ENCODE measurements around the gene IL2RA. TPM values are rescaled to one million over a fixed set of nuclear protein-coding genes. Genes with fewer than 3 reads are reported as not detected.

IL2RA gene
- total and polyA plus RNA-seq, 4 donors: 0.24 to 10.3 (median 3.4) TPM

GRCh38 chr10:6008497-6009142 is 53.5 kb downstream of the IL2RA start:
- TF ChIP-seq CTCF (IDR thresholded peaks at IDR 0.05; ENCODE audit: control extremely low read depth, extremely low read depth): no peak
- ATAC-seq (ENCODE audit: insufficient read depth, low FRiP score): no peak
- WGBS, 2 donors: 68 to 79% methylated on average over 5 of the region's 5 CpGs
- H3K4me3 ChIP-seq: no peak overlapping the region
- H3K27ac ChIP-seq (ENCODE audit: low read depth in 1 of 2, low read length in 1 of 2): peak overlapping the region; percentile 9 to 40
- no peak for DNase-seq
- peak overlapping the region in 1 of 2 donors; percentile 42 for H3K9ac ChIP-seq (ENCODE audit: insufficient read depth in 1 of 2, low read length in 2 of 2)
- peaks cover 0 to 25% (median 3%) of the 10 kb centered on the region in 5 donors for H3K4me1 ChIP-seq (ENCODE audit: control insufficient read depth in 5 of 5, insufficient read depth in 5 of 5, low read length in 5 of 5)
- H3K27me3 ChIP-seq (ENCODE audit: control insufficient read depth in 3 of 3, insufficient read depth in 3 of 3, low read length in 2 of 3): no peaks in the 10 kb centered on the region
- no peaks in the 10 kb centered on the region for H3K36me3 ChIP-seq (ENCODE audit: control insufficient read depth in 4 of 4, insufficient read depth in 4 of 4, low read length in 4 of 4)
- peaks cover 2 to 8% (median 3%) of the 10 kb centered on the region in 4 donors for H3K9me3 ChIP-seq (ENCODE audit: control insufficient read depth in 4 of 4, insufficient read depth in 3 of 4, low read length in 3 of 4)

GRCh38 chr10:6006991-6007390 is 55.2 kb downstream of the IL2RA start:
- Histone ChIP-seq H3K4me1 (ENCODE audit: control insufficient read depth in 5 of 5, insufficient read depth in 5 of 5, low read length in 5 of 5) (peaks cover 0 to 16% (median 3%) of the 10 kb centered on the region in 5 donors), H3K4me3 (no peak overlapping the region), H3K27me3 (ENCODE audit: control insufficient read depth in 3 of 3, insufficient read depth in 3 of 3, low read length in 2 of 3) (no peaks in the 10 kb centered on the region), H3K9ac (ENCODE audit: insufficient read depth in 1 of 2, low read length in 2 of 2) (no peak overlapping the region), H3K27ac (ENCODE audit: low read depth in 1 of 2, low read length in 1 of 2) (no peak overlapping the region), H3K9me3 (ENCODE audit: control insufficient read depth in 4 of 4, insufficient read depth in 3 of 4, low read length in 3 of 4) (peaks cover 2 to 8% (median 3%) of the 10 kb centered on the region in 4 donors), H3K36me3 (ENCODE audit: control insufficient read depth in 4 of 4, insufficient read depth in 4 of 4, low read length in 4 of 4) (no peaks in the 10 kb centered on the region)
- no peak for TF ChIP-seq CTCF (IDR thresholded peaks at IDR 0.05; ENCODE audit: control extremely low read depth, extremely low read depth)
- WGBS, 2 donors: 96 to 100% methylated on average over 1 of the region's 1 CpG
- DNase-seq (no peak), ATAC-seq (ENCODE audit: insufficient read depth, low FRiP score) (no peak)

- H3K9me3 ChIP-seq (ENCODE audit: control insufficient read depth in 4 of 4, insufficient read depth in 3 of 4, low read length in 3 of 4): peaks cover 2 to 8% (median 3%) of the 10 kb centered on the region in 4 donors
- no peak overlapping the region for H3K27ac ChIP-seq (ENCODE audit: low read depth in 1 of 2, low read length in 1 of 2)
- WGBS, 2 donors: 83 to 92% methylated on average over 3 of the region's 3 CpGs
- H3K4me3 ChIP-seq: no peak overlapping the region
- H3K36me3 ChIP-seq (ENCODE audit: control insufficient read depth in 4 of 4, insufficient read depth in 4 of 4, low read length in 4 of 4): no peaks in the 10 kb centered on the region
- H3K4me1 ChIP-seq (ENCODE audit: control insufficient read depth in 5 of 5, insufficient read depth in 5 of 5, low read length in 5 of 5): peaks cover 0 to 12% (median 3%) of the 10 kb centered on the region in 5 donors
- DNase-seq (no peak), ATAC-seq (ENCODE audit: insufficient read depth, low FRiP score) (no peak)
- no peak overlapping the region for H3K9ac ChIP-seq (ENCODE audit: insufficient read depth in 1 of 2, low read length in 2 of 2)
- H3K27me3 ChIP-seq (ENCODE audit: control insufficient read depth in 3 of 3, insufficient read depth in 3 of 3, low read length in 2 of 3): no peaks in the 10 kb centered on the region
- no peak for TF ChIP-seq CTCF (IDR thresholded peaks at IDR 0.05; ENCODE audit: control extremely low read depth, extremely low read depth)
Measured at GRCh38 chr10:6006546-6006945, 55.6 kb downstream of the IL2RA start.

Data from lung (tissue), 12 donors.